IMR-90 (cell line): ENCODE measurements around the gene KRTDAP. TPM values are rescaled to one million over a fixed set of nuclear protein-coding genes. Genes with fewer than 3 reads are reported as not detected.

ENCODE experiments used
- ATAC-seq: fragments of 200-7000 bp; cut with Tn5 transposase; 2 replicates; pipeline ENCODE4 v1.9.1; 2020; ENCODE audit warnings: low read depth, mild to moderate bottlenecking, moderate library complexity
- BruUV-seq: library from RNA; stranded (reverse); fragments of 400-500 nt; replicated peaks from 2 replicates; lab custom pipeline; 2021; lab: Mats Ljungman, UMichigan
- CTCF ChIA-PET: fragments of 300-600 bp; formaldehyde crosslinking; extraction: SDS; loops from one replicate; lab custom pipeline; 2021; ENCODE audit warnings: antibody characterized with exemption; lab: Yijun Ruan, JAX
- POLR2A ChIA-PET: fragments of 300-600 bp; sonication (Branson Sonifier 250); formaldehyde crosslinking; loops from one replicate; lab custom pipeline; 2022; ENCODE audit warnings: antibody characterized with exemption; ENCODE audit not compliant: unreplicated experiment; lab: Charles Lee
- DNase-seq: peaks from one replicate; pipeline ENCODE4 v3.0.0; 2013
- H2AFZ ChIP-seq: replicated peaks from 2 replicates; pipeline ENCODE3; 2013; ENCODE audit warnings: low read length, mild to moderate bottlenecking; ENCODE audit not compliant: poor library complexity
- H2AK5ac ChIP-seq: 2 replicates; pipeline ENCODE4 v1.6.1; 2013; ENCODE audit warnings: low read depth, low read length, inconsistent platforms
- H2AK9ac ChIP-seq: replicated peaks from 2 replicates; pipeline ENCODE3; 2013; ENCODE audit warnings: mild to moderate bottlenecking, low read depth, low read length, moderate library complexity; ENCODE audit not compliant: poor library complexity
- H2BK120ac ChIP-seq: 2 replicates; pipeline ENCODE4 v1.6.1; 2013; ENCODE audit warnings: low read depth, low read length, inconsistent platforms
- H2BK15ac ChIP-seq: 3 replicates; pipeline ENCODE4 v1.6.1; 2013; ENCODE audit warnings: low read depth, low read length, inconsistent platforms
- H2BK20ac ChIP-seq: 2 replicates; pipeline ENCODE4 v1.6.1; 2013; ENCODE audit warnings: low read depth, mild to moderate bottlenecking, inconsistent platforms, low read length, moderate library complexity
- H2BK5ac ChIP-seq: 2 replicates; pipeline ENCODE4 v1.6.1; 2013; ENCODE audit warnings: mild to moderate bottlenecking, low read depth, low read length, inconsistent platforms; ENCODE audit not compliant: poor library complexity, severe bottlenecking
- H3K14ac ChIP-seq: replicated peaks from 2 replicates; pipeline ENCODE4 v1.6.1; 2013; ENCODE audit warnings: low read depth, low read length, inconsistent platforms
- H3K18ac ChIP-seq: 2 replicates; pipeline ENCODE4 v1.6.1; 2013; ENCODE audit warnings: low read depth, low read length, control low read depth
- H3K23ac ChIP-seq: 2 replicates; pipeline ENCODE4 v1.6.1; 2013; ENCODE audit warnings: low read depth, low read length, inconsistent platforms
- H3K27ac ChIP-seq: 2 replicates; pipeline ENCODE4 v1.5.1; 2013; ENCODE audit warnings: mild to moderate bottlenecking, control low read depth, low read length; ENCODE audit not compliant: insufficient read depth
- H3K27me3 ChIP-seq: 2 replicates; pipeline ENCODE4 v1.6.1; 2013; ENCODE audit warnings: low read length; ENCODE audit not compliant: control insufficient read depth, insufficient read depth
- H3K36me3 ChIP-seq: 2 replicates; pipeline ENCODE4 v1.6.1; 2013; ENCODE audit warnings: low read length, mixed read lengths; ENCODE audit not compliant: control insufficient read depth, insufficient read depth
- H3K4ac ChIP-seq: 2 replicates; pipeline ENCODE4 v1.6.1; 2013; ENCODE audit warnings: low read depth, low read length, inconsistent platforms
- H3K4me1 ChIP-seq: 2 replicates; pipeline ENCODE4 v1.6.1; 2013; ENCODE audit warnings: low read length, mixed read lengths; ENCODE audit not compliant: control insufficient read depth, insufficient read depth
- H3K4me2 ChIP-seq: 2 replicates; pipeline ENCODE4 v1.6.1; 2013; ENCODE audit warnings: low read depth, mild to moderate bottlenecking, control low read depth, low read length, moderate library complexity
- H3K4me3 ChIP-seq: 2 replicates; pipeline ENCODE4 v1.5.1; 2013; ENCODE audit warnings: low read depth, mild to moderate bottlenecking, control low read depth, low read length, moderate library complexity; ENCODE audit not compliant: insufficient read depth
- H3K56ac ChIP-seq: 2 replicates; pipeline ENCODE4 v1.6.1; 2013; ENCODE audit warnings: low read length, inconsistent platforms; ENCODE audit not compliant: insufficient read depth; ENCODE audit errors: extremely low read depth
- H3K79me1 ChIP-seq, 2 experiments: 2 replicates each; pipeline ENCODE4 v1.6.1; 2013; ENCODE audit warnings: low read length in 2 of 2, inconsistent platforms in 1 of 2, low read depth in 1 of 2
- H3K9ac ChIP-seq: 2 replicates; pipeline ENCODE4 v1.6.1; 2013; ENCODE audit warnings: low read depth, low read length, control low read depth
- H3K9me1 ChIP-seq: 2 replicates; pipeline ENCODE4 v1.6.1; 2013; ENCODE audit warnings: low read length, inconsistent platforms; ENCODE audit not compliant: insufficient read depth
- H3K9me3 ChIP-seq: 2 replicates; pipeline ENCODE4 v1.6.1; 2013; ENCODE audit warnings: low read length; ENCODE audit not compliant: control insufficient read depth, insufficient read depth
- H4K20me1 ChIP-seq: 2 replicates; pipeline ENCODE4 v1.6.1; 2013; ENCODE audit warnings: low read length, inconsistent platforms; ENCODE audit not compliant: insufficient read depth
- H4K5ac ChIP-seq: 2 replicates; pipeline ENCODE4 v1.6.1; 2013; ENCODE audit warnings: mild to moderate bottlenecking, low read depth, low read length, control low read depth
- H4K8ac ChIP-seq, 2 experiments: 2 replicates each; pipeline ENCODE4 v1.6.1; 2013; ENCODE audit warnings: low read depth in 2 of 2, low read length in 2 of 2, control low read depth in 1 of 2, inconsistent platforms in 1 of 2
- H4K91ac ChIP-seq: 2 replicates; pipeline ENCODE4 v1.6.1; 2013; ENCODE audit warnings: low read depth, low read length, inconsistent platforms; ENCODE audit not compliant: insufficient read depth
- CHD1 ChIP-seq: IDR thresholded peaks from 2 replicates; pipeline ENCODE4 v1.6.1; 2012; ENCODE audit warnings: low read depth, low read length, improper control_type of control experiment
- RAD21 ChIP-seq: IDR thresholded peaks from 2 replicates; pipeline ENCODE4 v1.6.1; 2012; ENCODE audit warnings: low read length, improper control_type of control experiment
- RCOR1 ChIP-seq: IDR thresholded peaks from 2 replicates; pipeline ENCODE4 v1.6.1; 2012; ENCODE audit warnings: mild to moderate bottlenecking, low read length, improper control_type of control experiment; ENCODE audit not compliant: insufficient replicate concordance
- RFX5 ChIP-seq: IDR thresholded peaks from 2 replicates; pipeline ENCODE4 v1.8.0; 2012; ENCODE audit warnings: low read depth, mild to moderate bottlenecking, low read length, moderate library complexity
- WGBS, 2 experiments: methylation state at CpG; one replicate each; pipeline versions ENCODE4 v1.1.5 to v1.1.7; 2013; ENCODE audit warnings: missing lambda C conversion rate in 2 of 2; ENCODE audit not compliant: insufficient read length in 1 of 2; ENCODE audit errors: extremely low coverage in 2 of 2; 5-methylcytosine and 5-hydroxymethylcytosine counted together
- dilution Hi-C: fragments of 300-500 bp; cut with HindIII; formaldehyde crosslinking; loops from one replicate; pipeline ENCODE4 v1.14.3; 2018; ENCODE audit warnings: low sequenced_read_pairs; ENCODE audit not compliant: unreplicated experiment
- in situ Hi-C: fragments of 300-500 bp; cut with MboI; formaldehyde crosslinking; loops from 3 replicates; pipeline ENCODE4 v1.14.3; 2019; ENCODE audit warnings: low sequenced_read_pairs, inconsistent platforms, mixed read lengths
- intact Hi-C: fragments of 100-400 bp; cut with micrococcal nuclease; formaldehyde crosslinking; loops from 2 replicates; pipeline ENCODE4 v1.10.0; 2022
- polyA plus RNA-seq, 3 experiments: library from polyadenylated mRNA; depleted of rRNA; stranded (reverse); fragments of >200 nt; gene quantifications; 2 replicates each; pipeline ENCODE4 v1.2.3, GENCODE V29; 2012; ENCODE audit warnings: low replicate concordance in 1 of 3
- total RNA-seq: library from RNA; depleted of rRNA; stranded (reverse); fragments of >200 nt; gene quantifications from 2 replicates; pipeline ENCODE4 v1.2.3, GENCODE V29; 2012

Gene KRTDAP
- total and polyA plus RNA-seq, 2 of the 4 experiments (the other 2 are of a cell fraction): not detected

DNA sequence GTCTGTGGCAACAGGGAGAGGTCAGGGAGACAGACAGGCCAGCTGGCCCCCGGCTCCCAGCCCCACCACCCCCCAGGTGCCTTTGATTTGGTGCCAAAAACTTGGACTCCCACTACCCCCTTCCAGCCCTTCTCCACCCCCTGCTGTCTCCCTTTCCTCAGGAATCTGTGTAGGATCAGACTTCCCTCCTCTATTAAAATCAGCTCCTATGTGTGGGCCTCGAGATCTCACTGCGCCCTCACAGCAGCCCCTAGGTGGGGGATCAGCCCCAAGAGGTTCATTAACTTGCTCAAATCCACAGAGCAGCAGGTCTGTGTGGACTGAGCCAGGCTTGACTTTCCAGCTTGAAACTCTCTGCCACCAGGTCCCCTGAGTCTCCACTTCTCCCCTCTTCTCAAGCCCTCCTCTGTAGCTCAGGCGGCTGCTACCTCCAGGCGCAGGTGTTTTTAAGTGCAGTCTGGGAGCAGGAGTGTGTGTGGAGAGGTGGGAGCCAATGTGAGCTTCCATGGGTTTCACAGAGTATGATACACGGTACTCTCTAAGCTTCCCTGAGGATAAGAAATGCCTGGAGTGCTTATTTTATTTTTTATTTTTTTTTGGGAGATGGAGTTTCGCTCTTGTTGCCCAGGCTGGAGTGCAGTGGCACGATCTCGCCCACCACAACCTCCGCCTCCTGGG, 44.7 kb upstream of the KRTDAP start:
- POLR2A ChIA-PET: no interaction called here

More for the DNA sequence above, 44.7 kb upstream of the KRTDAP start:
- Histone ChIP-seq H3K9me1 (peaks cover 5% of the 10 kb centered on the region), H4K5ac (no peak overlapping the region), H4K91ac (no peak overlapping the region), H3K9me3 (no peaks in the 10 kb centered on the region), H2BK20ac (no peak overlapping the region), H3K4me2 (no peak overlapping the region), H2AK5ac (no peak overlapping the region), H3K9ac (no peak overlapping the region), H4K20me1 (no peaks in the 10 kb centered on the region), H2AK9ac (no peak overlapping the region), H3K4ac (no peak overlapping the region), H3K56ac (no peak overlapping the region), H3K27ac (no peak overlapping the region), H3K18ac (no peak overlapping the region), H2BK15ac (no peak overlapping the region; the same call in 2 of the 3 replicates), H2BK5ac (no peak overlapping the region), H3K4me3 (no peak overlapping the region), H3K4me1 (peaks cover 7% of the 10 kb centered on the region; the same call in 1 of the 2 replicates), H2BK120ac (no peak overlapping the region), H3K23ac (no peak overlapping the region; the same call in 1 of the 2 replicates), H4K8ac (no peak overlapping the region), H3K36me3 (no peaks in the 10 kb centered on the region), H3K14ac (no peak overlapping the region), H3K27me3 (peaks cover 8% of the 10 kb centered on the region; the same call in 1 of the 2 replicates), H3K79me1 (no peaks in the 10 kb centered on the region), H2AFZ (no peak overlapping the region)
- no TSS peak for BruUV-seq
- CTCF ChIA-PET: no interaction called here
- dilution Hi-C loops (no loop called here), in situ Hi-C loops (no loop called here), intact Hi-C loops (no loop called here)
- ATAC-seq (no peak), DNase-seq (no peak)
- 80% methylated on average over 2 of the region's 10 CpGs; no CpG with 5 or more reads in 1 of the 2 experiments for WGBS, 2 experiments
- TF ChIP-seq CHD1 (no peak), RFX5 (no peak), RCOR1 (no peak), RAD21 (no peak)
